Right ventricle myocardium inferior (tissue), 1 donor: Measurements from ENCODE around the gene KCTD15. TPM values are rescaled to one million over a fixed set of nuclear protein-coding genes. Genes with fewer than 3 reads are reported as not detected.

Experiments
- ATAC-seq: fragments of 200-7000 bp; cut with Tn5 transposase; one replicate; pipeline ENCODE4 v1.9.1; 2020; ENCODE audit warnings: mild to moderate bottlenecking, moderate library complexity
- DNase-seq: peaks from one replicate; pipeline ENCODE4 v3.0.0; 2021; ENCODE audit errors: missing footprints
- intact Hi-C: fragments of 100-400 bp; cut with DNase I; formaldehyde crosslinking; loops from one replicate; pipeline ENCODE4 v1.11.0; 2022
- total RNA-seq: library from RNA; stranded (reverse); fragmentation: NEBNext Ultra II Directional; extraction: Animal tissue kit (Norgen Biotek cat#: 25700); gene quantifications from one replicate; pipeline ENCODE4 v1.2.1, GENCODE V29; 2021
- donor health status: DM: no; HTN: yes; CAD: no; lungs with severe emphysema.

The KCTD15 gene
- total RNA-seq, 1 donor from 2014 or later = 10.1 TPM

- intact Hi-C loops = no loop called here
Observed at GRCh38 chr19:33785795-33786194, 10.9 kb upstream of the KCTD15 start.

DNA sequence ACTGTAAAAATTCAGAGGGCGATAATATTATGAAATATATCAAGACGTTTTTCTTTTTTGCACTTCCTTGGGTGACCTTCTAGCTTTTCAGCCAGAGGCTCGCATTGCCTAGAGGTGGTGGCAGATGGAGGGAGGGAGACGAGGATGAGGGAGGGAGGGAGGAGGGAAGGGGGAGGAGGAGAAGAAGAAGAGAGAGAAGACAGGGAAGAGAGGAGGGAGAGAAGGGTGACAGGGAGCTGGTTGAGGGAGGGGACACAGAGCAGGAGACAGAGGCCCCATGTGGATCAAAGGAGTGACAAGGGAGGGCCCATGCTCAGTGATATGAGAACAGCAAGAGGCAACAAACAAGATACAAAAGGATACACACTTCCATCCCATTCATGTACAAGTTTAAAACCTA lies 8.0 kb upstream of the KCTD15 start:
- ATAC-seq = no peak
- no peak for DNase-seq
- intact Hi-C loops = no loop called here

More at GRCh38 chr19:33785795-33786194, 10.9 kb upstream of the KCTD15 start:
- ATAC-seq = no peak
- no peak for DNase-seq

GRCh38 chr19:33789344-33789743 lies 7.3 kb upstream of the KCTD15 start:
- no peak for ATAC-seq
- DNase-seq = peak; percentile 5
- intact Hi-C loops = no loop called here

DNA sequence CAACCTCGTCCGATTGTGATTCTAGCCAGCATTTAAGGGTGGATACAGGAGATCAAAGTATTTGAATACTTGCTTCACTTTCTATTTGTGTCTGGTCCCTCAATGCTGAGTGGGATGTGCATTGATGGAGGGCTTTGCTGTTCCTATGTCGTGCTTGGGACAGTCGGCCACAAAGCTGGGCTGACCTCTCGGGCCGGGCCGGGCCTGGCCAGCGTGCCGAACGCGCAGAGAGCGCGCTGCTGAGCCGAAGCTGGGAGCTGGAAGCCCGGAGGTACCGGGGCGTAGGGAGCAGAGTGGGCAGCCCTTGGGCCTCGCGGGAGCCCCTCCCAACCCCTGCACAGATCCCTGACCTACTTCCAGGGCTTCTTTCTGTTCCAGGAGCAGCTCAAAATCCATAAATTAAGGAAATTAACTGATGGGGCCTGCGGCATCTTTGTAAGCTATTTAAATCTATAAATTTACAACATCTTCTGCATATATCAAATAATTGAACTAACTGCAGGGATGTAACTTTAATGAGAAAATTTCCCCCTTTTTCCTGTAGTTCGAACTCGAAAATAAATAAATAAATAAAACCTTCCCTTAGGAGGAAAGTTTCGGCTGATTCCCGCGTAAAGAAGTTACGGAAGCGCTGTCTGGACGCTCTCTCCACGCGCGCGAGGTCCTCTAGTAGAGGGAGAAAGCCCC lies 1.8 kb upstream of the KCTD15 start:
- intact Hi-C loops = loop anchor here (1.0 to 2.0 kb wide), 2 partner anchors 110 to 204 kb away; no protein-coding TSS in a partner anchor
- ATAC-seq = no peak
- DNase-seq = peak; percentile 70

- ATAC-seq = peak; percentile 88
- DNase-seq = peak; percentile 94
- intact Hi-C loops = loop anchor here (1.0 to 2.0 kb wide), 3 partner anchors 89 to 203 kb away; no protein-coding TSS in a partner anchor
Observed at GRCh38 chr19:33795370-33796163, 1.1 kb upstream of the KCTD15 start.

GRCh38 chr19:33797802-33798671 lies 1.4 kb downstream of the KCTD15 start:
- peak; percentile 40 for ATAC-seq
- peak; percentile 76 for DNase-seq
- intact Hi-C loops = loop anchor here (2.0 kb wide), 1 partner anchor 17 kb away; no protein-coding TSS in a partner anchor

GRCh38 chr19:33798681-33799111 lies 2.0 kb downstream of the KCTD15 start:
- no peak for ATAC-seq
- intact Hi-C loops = loop anchor here (2.0 kb wide), 1 partner anchor 16 kb away; no protein-coding TSS in a partner anchor

GRCh38 chr19:33799476-33799875 lies 2.8 kb downstream of the KCTD15 start:
- intact Hi-C loops = loop anchor here (2.0 kb wide), 1 partner anchor 15 kb away; no protein-coding TSS in a partner anchor
- DNase-seq (peak; percentile 48), ATAC-seq (no peak)

More at GRCh38 chr19:33798681-33799111, 2.0 kb downstream of the KCTD15 start:
- peak; percentile 42 for DNase-seq

GRCh38 chr19:33800012-33800680 lies 3.5 kb downstream of the KCTD15 start:
- ATAC-seq (no peak), DNase-seq (no peak)
- intact Hi-C loops = no loop called here

DNA sequence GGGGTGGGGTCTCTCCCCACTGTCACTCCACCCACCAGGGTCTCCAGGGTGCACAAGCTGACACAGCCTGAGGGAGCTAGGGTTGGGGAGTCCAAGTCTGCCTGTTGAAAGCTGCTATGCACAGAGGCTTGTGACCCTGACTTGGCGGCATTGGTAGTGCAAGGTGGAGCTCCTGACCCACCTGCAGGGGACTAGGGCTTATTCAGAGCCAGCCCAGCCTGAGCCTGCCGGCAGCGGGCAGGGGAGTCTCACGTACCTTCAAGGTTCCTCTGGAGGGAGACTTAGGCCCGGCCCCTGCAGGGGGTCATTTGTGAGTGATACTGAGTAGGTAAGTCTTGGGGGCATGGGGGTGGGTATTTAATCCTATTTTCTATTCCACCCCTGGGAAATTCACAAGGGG lies 4.7 kb downstream of the KCTD15 start:
- intact Hi-C loops = no loop called here
- DNase-seq = peak; percentile 27
- no peak for ATAC-seq

DNA sequence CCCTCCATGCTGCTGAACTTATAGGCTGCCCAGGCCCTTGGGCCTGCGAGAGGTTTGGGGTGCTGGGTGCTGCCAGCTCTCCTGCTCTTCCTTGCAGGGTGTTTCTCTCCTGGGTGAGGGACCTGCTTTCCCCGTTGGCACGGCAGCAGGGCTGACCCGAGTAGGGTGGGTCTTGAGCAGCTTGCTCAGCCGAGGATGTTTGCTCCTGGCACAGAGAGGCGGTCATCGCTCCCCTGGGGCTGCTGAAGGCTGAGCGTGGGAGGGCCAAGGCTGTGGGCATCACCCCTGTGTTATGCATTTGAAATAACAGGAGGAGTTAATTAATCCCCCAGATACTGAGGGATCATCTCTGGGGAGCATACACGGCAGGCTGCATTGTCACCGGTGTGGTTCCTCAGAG lies 5.3 kb downstream of the KCTD15 start:
- intact Hi-C loops = no loop called here
- ATAC-seq = no peak
- DNase-seq = peak; percentile 57

DNA sequence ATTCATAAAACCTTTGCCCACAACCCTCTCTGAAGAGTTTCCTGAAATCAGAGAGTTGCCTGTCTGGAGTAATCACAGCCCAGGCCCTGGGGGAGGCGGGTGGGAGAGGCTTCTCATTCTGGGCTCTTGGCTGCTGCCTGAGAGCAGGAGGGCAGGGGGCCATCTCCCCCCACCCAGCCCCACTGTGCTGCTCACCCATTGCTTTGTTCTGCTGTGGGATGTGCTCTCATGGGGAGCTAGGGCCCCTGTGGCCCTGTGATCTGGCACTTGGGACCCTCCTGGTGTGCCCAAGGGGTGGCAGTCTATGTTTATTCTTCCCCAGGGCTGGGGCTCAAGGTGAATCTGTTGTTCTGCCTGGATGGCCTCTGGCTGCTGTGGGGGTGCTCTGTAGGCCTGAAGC lies 6.1 kb downstream of the KCTD15 start:
- DNase-seq (peak; percentile 25), ATAC-seq (no peak)
- intact Hi-C loops = no loop called here

GRCh38 chr19:33803383-33803782 lies 6.7 kb downstream of the KCTD15 start:
- intact Hi-C loops = no loop called here
- ATAC-seq (no peak), DNase-seq (peak; percentile 61)

GRCh38 chr19:33804021-33804799 lies 7.5 kb downstream of the KCTD15 start:
- ATAC-seq (peak; percentile 75), DNase-seq (peak; percentile 77)
- intact Hi-C loops = no loop called here

GRCh38 chr19:33805313-33805712 lies 8.6 kb downstream of the KCTD15 start:
- intact Hi-C loops = no loop called here
- peak; percentile 18 for DNase-seq
- no peak for ATAC-seq

DNA sequence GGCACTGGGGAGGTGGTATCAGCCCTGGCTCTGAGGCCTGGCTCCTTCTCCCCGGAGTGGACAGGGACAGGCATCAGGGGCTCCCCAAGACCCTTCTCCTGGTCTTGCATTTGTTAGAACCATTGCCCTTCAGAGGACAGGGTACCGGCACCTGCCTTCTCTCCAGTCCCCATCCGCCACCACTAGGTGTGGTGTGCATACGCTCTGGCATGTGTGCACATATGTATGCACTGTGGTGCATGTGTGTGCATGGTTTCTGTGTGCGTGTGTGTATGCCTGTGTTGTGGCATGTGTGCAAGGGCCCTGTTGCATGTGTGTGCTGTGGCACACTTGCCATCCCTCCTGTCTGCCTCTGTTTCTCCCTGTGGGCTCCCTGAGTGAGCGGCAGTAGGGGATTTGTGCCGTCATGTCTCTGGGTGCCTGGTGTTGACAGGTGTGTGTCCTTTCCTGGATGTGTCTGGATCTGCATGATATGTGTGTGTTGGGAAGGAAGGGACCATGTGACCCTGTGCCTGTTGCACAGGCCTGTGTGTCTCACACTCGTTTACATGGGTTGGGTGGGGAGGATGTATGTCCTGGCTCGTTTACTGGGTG lies 9.3 kb downstream of the KCTD15 start:
- ATAC-seq = no peak
- intact Hi-C loops = no loop called here

GRCh38 chr19:33806434-33806881 lies 9.8 kb downstream of the KCTD15 start:
- intact Hi-C loops = no loop called here
- ATAC-seq (no peak), DNase-seq (peak; percentile 37)

More for the DNA sequence above, 9.3 kb downstream of the KCTD15 start:
- peak; percentile 59 for DNase-seq
